SKM-1 treated with dmso at 0.1 percent for 144 hours (cell line): ENCODE results near the gene SPSB3.

ENCODE experiments used
- DNase-seq: peaks from one replicate; lab custom pipeline; 2025; ENCODE audit not compliant: unreplicated experiment; lab: John Stamatoyannopoulos, UW

SPSB3 gene

GRCh38 chr16:1775846-1776671 is 6.3 kb downstream of the SPSB3 start:
- no peak for DNase-seq

GRCh38 chr16:1775006-1775845 is 7.1 kb downstream of the SPSB3 start:
- DNase-seq: no peak

GRCh38 chr16:1774448-1774780 is 8.0 kb downstream of the SPSB3 start:
- DNase-seq: no peak

GRCh38 chr16:1773703-1774447 is 8.5 kb downstream of the SPSB3 start:
- DNase-seq: peak; percentile 74

- DNase-seq: peak; percentile 58
Measured at GRCh38 chr16:1772908-1773702, 9.3 kb downstream of the SPSB3 start, which contains the start of gene MRPS34. Gene MRPS34 (minus strand): TSS chr16:1773134. CDS start chr16:1773119, 15 bp downstream.

GRCh38 chr16:1772362-1772907 is 9.9 kb downstream of the SPSB3 start, which contains the start of gene EME2:
Gene EME2 (plus strand): TSS chr16:1772810. CDS start chr16:1773228, 418 bp downstream.
- DNase-seq: no peak

GRCh38 chr16:1771864-1772361 is 10.5 kb downstream of the SPSB3 start:
- no peak for DNase-seq

GRCh38 chr16:1771188-1771863 is 11.0 kb downstream of the SPSB3 start, which contains the start of gene NME3:
Gene NME3 (minus strand): TSS chr16:1771543. CDS start chr16:1771534, 9 bp downstream.
- no peak for DNase-seq

- no peak for DNase-seq
Measured at GRCh38 chr16:1770328-1771187, 11.8 kb downstream of the SPSB3 start.

GRCh38 chr16:1769402-1770300 is 12.7 kb downstream of the SPSB3 start:
- no peak for DNase-seq

GRCh38 chr16:1768767-1769401 is 13.5 kb downstream of the SPSB3 start:
- no peak for DNase-seq

- DNase-seq: no peak
Measured at GRCh38 chr16:1768061-1768766, 14.2 kb downstream of the SPSB3 start.

GRCh38 chr16:1767116-1767994 is 15.0 kb downstream of the SPSB3 start:
- no peak for DNase-seq

GRCh38 chr16:1766701-1767100 is 15.7 kb downstream of the SPSB3 start:
- DNase-seq: no peak

- no peak for DNase-seq
Measured at GRCh38 chr16:1766231-1766630, 16.1 kb downstream of the SPSB3 start.
